Activated CD4-positive, alpha-beta T cell treated with anti-CD3 and anti-CD28 coated beads, Interleukin-2, Interleukin-4, amounts not matched to agents 100 ng/mL and 50 ng/mL, durations not matched to agents 16 hours and 8 hours (primary cell): Measurements from ENCODE around the gene PDE4D.
"Not testable (repeated sequence)": the region's sequence is repeated elsewhere in the genome, so short reads cannot be mapped to it uniquely, and the experiment has no call there.

Source experiments
- DNase-seq: peaks from one replicate; pipeline ENCODE4 v3.0.0-alpha.2; 2020; ENCODE audit warnings: low spot score

The PDE4D gene

GRCh38 chr5:59698207-59699178 is 195.0 kb downstream of the PDE4D start:
- no peak for DNase-seq

- no peak for DNase-seq
Measured at GRCh38 chr5:59694411-59694810, 199.1 kb downstream of the PDE4D start.

- DNase-seq, result no peak
Measured at GRCh38 chr5:59693492-59694309, 199.8 kb downstream of the PDE4D start.

- no peak for DNase-seq
Measured at GRCh38 chr5:59685793-59686192, 207.7 kb downstream of the PDE4D start.

- no peak for DNase-seq
Measured at GRCh38 chr5:59685191-59685530, 208.4 kb downstream of the PDE4D start.

- no peak for DNase-seq
Measured at GRCh38 chr5:59684388-59685190, 208.9 kb downstream of the PDE4D start.

GRCh38 chr5:59683311-59683710 is 210.2 kb downstream of the PDE4D start:
- DNase-seq, result no peak

GRCh38 chr5:59682542-59682941 is 211.0 kb downstream of the PDE4D start:
- DNase-seq, result no peak

GRCh38 chr5:59678943-59679342 is 214.6 kb downstream of the PDE4D start:
- no peak for DNase-seq

- DNase-seq, result no peak
Measured at GRCh38 chr5:59674763-59675162, 218.8 kb downstream of the PDE4D start.

- peak; percentile 59 for DNase-seq
Measured at GRCh38 chr5:59673438-59674058, 220.0 kb downstream of the PDE4D start.

GRCh38 chr5:59666440-59667068 is 227.0 kb downstream of the PDE4D start:
- DNase-seq, result no peak

- DNase-seq, result not testable (repeated sequence)
Measured at GRCh38 chr5:59665832-59666203, 227.7 kb downstream of the PDE4D start.

GRCh38 chr5:59665086-59665831 is 228.3 kb downstream of the PDE4D start:
- DNase-seq, result no peak

- DNase-seq, result no peak
Measured at GRCh38 chr5:59661954-59662615, 231.4 kb downstream of the PDE4D start.

GRCh38 chr5:59661311-59661710 is 232.2 kb downstream of the PDE4D start:
- DNase-seq, result no peak

- DNase-seq, result no peak
Measured at GRCh38 chr5:59660737-59661136, 232.8 kb downstream of the PDE4D start.

GRCh38 chr5:59656351-59657254 is 236.9 kb downstream of the PDE4D start:
- DNase-seq, result no peak
